Stimulated activated CD4-positive, alpha-beta T cell treated with anti-CD3 and anti-CD28 coated beads, TNF-alpha, amount 100 ng/mL, for 4 hours (primary cell): ENCODE results near the gene TSC22D2.

Experiments
- DNase-seq, 3 experiments: peaks; one replicate each; pipeline ENCODE4 v3.0.0-alpha.2; 2020; ENCODE audit warnings: low read depth in 3 of 3

TSC22D2 gene

GRCh38 chr3:150408221-150409124, at the start of gene TSC22D2:
Gene TSC22D2, plus strand, starts transcription at chr3:150408298. Its CDS starts 1,053 bp downstream, at chr3:150409351.
- DNase-seq: peak; percentile 95 to 98 (median 96)

- no peak for DNase-seq
Measured at GRCh38 chr3:150359381-150359780, 48.7 kb upstream of the TSC22D2 start.

GRCh38 chr3:150360966-150361365, 47.1 kb upstream of the TSC22D2 start:
- DNase-seq: no peak

- no peak for DNase-seq
Measured at GRCh38 chr3:150362515-150363302, 45.4 kb upstream of the TSC22D2 start.

- no peak for DNase-seq
Measured at GRCh38 chr3:150363420-150363819, 44.7 kb upstream of the TSC22D2 start.

- no peak for DNase-seq
Measured at GRCh38 chr3:150365132-150365604, 42.9 kb upstream of the TSC22D2 start.

DNA sequence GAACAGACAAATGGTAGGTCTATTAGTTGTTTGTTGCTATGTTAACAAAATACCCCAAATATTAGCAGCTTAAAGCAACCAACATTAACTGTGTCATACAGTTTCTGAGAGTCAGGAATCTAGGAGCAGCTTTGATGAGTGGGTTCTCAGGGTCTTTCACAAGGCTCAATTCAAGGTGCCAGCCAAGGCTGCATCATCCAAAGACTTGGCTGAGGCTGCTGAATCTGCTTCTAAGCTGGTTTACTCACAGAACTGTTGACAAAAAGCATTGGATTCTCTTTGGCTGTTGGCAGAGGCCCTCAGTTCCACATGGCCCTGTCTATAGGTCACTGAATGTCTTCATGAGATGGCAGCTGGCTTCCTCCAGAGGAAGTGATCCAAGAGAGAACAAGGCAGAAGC, 40.3 kb upstream of the TSC22D2 start:
- no peak for DNase-seq

GRCh38 chr3:150370122-150370602, 37.9 kb upstream of the TSC22D2 start:
- no peak for DNase-seq

- DNase-seq: no peak
Measured at GRCh38 chr3:150370999-150371398, 37.1 kb upstream of the TSC22D2 start.

DNA sequence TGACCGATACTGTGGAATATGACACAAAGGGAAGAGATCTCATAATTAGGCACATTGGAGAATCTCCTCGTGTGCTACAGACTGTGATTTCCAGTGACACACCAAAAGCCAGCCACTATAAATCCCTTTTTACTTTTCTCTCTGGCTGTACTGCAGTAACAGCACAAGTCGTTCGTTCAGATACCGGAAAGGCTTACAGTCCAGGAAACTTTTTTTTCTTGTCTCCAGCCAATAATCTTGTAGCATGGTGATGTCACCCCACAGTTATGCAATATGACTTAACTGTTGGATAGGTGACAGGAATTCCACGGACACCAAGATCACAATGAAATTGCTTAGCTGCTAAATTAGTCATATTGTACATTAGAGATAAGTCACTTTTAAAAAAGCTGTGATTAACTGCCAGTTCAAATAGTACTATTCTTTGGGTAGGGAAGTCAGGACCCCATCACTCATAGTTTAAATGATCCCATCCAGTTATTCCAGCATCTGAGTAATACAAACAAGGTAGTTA, 36.3 kb upstream of the TSC22D2 start:
- DNase-seq: no peak

- no peak for DNase-seq
Measured at GRCh38 chr3:150372320-150372719, 35.8 kb upstream of the TSC22D2 start.

DNA sequence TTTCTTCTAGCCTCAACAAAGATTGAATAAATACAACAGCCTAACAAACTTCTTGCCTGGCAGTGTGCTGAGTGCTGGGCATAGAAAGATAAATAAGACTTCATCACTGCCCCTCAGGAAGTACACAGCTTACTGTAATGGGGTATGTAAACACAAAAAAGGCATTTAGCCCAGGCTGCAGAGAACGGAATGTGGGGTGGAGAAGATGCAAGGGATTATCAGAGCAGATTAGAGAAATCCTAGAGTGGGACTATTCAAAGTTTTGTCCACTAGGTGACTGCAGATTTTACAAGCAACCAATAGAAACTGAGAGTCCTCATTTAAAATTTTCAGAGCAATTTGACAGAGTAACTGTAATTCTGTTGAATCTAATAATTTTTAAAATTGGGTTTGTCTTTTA, 35.4 kb upstream of the TSC22D2 start:
- DNase-seq: no peak

GRCh38 chr3:150373234-150373875, 34.7 kb upstream of the TSC22D2 start:
- DNase-seq: no peak

DNA sequence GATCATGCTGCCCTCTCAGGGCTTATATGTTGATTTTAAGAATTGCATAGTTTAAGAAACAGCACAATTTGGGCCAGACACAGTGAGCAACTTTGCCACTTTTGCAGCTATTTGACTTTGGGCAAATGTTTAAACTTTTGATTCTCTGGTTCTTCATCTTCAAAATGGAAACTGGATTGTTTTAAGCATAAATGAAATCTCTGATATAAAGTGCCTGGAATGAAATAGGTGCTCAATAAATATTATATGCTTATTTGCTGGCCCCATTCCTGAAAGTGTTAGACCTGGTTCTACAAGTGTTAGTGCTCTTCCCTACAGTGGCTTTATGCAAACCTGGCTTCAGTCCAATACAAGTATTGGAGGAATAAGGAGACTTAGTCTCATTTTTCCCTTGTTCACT, 33.1 kb upstream of the TSC22D2 start:
- DNase-seq: no peak

DNA sequence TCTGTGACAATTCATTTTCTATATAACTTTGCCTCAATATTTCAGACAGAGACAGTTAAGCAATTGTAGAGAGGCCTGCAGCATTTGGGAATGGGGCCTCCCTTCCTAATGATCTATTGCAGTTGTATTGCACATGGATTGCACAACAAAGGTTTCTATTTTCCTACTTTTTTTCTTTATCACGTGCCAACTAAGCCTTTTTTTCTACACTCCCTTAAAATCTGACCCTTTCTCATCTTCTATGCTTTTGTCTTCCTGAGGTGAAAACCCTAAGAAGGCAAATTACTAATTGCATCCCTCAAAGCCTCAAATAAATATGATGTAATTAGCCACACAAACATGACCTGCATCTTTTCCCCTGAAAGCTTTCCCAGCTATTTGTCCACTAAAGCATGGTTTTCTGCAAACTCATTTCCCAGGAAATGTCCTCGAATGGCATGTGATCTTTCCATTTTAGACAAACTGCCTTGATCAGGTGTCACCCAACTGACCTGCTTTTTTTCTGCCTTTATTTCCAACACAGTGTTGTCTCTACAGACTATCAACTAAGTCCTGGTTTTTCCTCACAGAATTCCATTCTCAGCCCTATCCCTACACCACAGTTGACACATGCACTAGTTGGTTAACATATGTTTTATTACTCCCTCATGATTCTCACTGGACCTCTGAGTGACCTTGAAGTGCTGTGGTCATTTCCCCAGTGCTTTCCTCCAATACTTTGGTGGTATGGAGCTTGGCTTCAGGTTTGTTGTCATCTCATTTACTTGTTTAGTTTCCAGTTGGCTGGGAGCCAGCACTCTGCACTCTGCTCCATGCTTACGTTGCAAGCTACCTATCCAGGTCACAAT, 31.9 kb upstream of the TSC22D2 start:
- DNase-seq: no peak

DNA sequence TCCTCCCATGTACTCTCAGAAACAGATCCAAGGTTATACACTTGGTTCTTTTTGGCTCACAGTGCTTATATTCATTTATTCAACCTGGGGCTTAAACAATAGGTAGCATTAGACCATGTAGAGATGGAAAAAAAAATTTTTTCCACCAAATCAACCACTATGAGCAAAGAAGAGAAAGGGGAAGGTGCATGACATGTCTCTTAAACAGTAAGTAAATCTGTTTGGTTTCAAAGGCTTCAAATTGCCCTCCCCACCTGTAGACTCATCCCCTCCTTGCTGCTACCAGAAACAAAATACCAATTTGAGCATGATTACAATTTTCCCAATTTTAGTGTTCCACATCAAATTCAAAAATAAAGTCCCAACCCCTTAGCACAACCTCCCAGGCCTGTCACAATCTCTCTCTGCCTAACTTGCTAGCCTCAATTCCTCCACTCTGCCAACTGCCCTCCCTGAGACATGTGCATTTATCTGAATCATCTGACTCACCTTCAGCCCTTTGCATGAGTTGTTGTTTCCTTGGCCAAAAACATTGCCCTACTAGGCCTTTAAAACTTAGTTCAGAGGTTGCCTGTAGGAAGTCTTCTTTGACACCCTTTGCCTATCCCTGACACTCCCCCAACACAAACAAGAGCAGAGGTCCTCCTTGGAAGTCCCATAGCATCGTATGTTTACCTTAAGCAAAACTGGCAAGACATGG, 30.3 kb upstream of the TSC22D2 start:
- DNase-seq: no peak

DNA sequence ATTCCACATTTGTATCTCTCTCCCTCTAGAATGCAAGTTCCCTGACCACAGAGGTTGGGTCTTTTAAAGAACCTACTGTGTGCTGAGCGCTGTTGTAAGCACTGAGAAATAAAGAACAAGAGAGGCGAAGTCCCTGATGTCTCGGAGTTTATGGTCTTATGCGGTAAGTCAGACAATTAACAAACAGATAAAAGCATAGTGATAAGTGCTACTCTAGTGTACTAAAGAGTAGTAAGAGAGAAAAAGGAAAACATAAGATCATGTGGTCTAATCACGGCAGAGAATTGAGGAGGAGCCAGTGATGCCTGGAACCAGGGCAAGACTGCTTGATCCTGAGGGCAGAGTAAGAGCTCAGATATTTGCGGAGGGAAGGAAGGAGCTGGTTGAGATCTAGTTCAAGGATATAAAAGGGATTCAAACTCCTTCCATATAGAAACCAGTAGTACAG, 29.8 kb upstream of the TSC22D2 start:
- no peak for DNase-seq

GRCh38 chr3:150379469-150379868, 28.6 kb upstream of the TSC22D2 start:
- DNase-seq: no peak

- DNase-seq: peak in 2 of 3 experiments; percentile 2 to 3
Measured at GRCh38 chr3:150384296-150385212, 23.5 kb upstream of the TSC22D2 start.
